ENCODE measurements around the gene ZNF287.
"Not testable (repeated sequence)": the region's sequence is repeated elsewhere in the genome, so short reads cannot be mapped to it uniquely, and the experiment has no call there.

The ZNF287 gene

DNA sequence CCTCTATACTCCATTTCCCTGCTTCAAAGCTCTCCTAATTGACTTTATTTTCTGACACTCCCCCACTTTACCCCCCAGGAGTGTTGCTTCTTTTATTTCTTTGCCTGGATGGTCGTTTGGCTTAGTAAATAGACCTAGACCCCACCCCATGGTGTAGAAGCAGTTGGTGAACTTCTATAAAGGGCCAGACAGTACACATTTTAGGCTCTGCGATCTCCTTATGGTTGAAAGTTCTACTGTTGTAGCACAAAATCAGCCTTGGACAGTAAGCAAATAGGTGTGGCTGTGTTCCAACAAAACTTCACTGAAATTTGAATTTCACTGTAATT is 31.9 kb downstream of the ZNF287 start:
- Histone ChIP-seq H3K4me1 (ENCODE audit: insufficient read depth, low read length) (no peaks in the 10 kb centered on the region), H3K9me3 (ENCODE audit: low read length) (no peaks in the 10 kb centered on the region), H3K36me3 (ENCODE audit: insufficient read depth, low read length) (no peaks in the 10 kb centered on the region), H2AFZ (ENCODE audit: low read depth, low read length) (no peak overlapping the region), H3K4me3 (ENCODE audit: low read length) (no peak overlapping the region), H3K27me3 (ENCODE audit: insufficient read depth, low read length) (no peaks in the 10 kb centered on the region)

GRCh38 chr17:16534236-16534635 is 34.8 kb downstream of the ZNF287 start:
- Histone ChIP-seq H3K4me1 (ENCODE audit: insufficient read depth, low read length) (no peaks in the 10 kb centered on the region), H3K4me3 (ENCODE audit: low read length) (no peak overlapping the region), H3K9me3 (ENCODE audit: low read length) (no peaks in the 10 kb centered on the region), H2AFZ (ENCODE audit: low read depth, low read length) (no peak overlapping the region), H3K27me3 (ENCODE audit: insufficient read depth, low read length) (no peaks in the 10 kb centered on the region), H3K36me3 (ENCODE audit: insufficient read depth, low read length) (no peaks in the 10 kb centered on the region)

DNA sequence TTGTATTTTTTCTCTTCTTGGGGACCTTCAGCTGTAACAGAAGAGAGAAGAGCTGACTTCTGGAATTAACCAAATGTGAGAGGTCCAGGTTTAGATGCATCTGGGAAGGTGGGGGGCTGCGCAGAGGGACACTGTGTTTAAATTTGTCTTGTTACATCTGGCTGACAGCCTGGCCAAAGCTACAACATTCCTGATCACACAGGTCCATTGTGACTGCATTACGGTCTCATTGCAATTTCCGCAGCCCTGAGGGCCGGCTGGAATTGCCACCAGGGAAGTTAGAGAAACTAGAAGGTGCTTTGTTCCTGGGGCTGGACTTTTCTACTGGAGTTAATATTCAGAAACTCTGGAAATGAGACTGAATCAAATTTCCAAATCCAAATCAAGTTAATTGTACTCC is 39.1 kb downstream of the ZNF287 start:
- no peak overlapping the region for H3K4me3 ChIP-seq (ENCODE audit: low read length)
- no peaks in the 10 kb centered on the region for H3K4me1 ChIP-seq (ENCODE audit: insufficient read depth, low read length)
- H3K36me3 ChIP-seq (ENCODE audit: insufficient read depth, low read length): no peaks in the 10 kb centered on the region
- H2AFZ ChIP-seq (ENCODE audit: low read depth, low read length): no peak overlapping the region
- H3K27me3 ChIP-seq (ENCODE audit: insufficient read depth, low read length): peaks cover 6% of the 10 kb centered on the region
- no peaks in the 10 kb centered on the region for H3K9me3 ChIP-seq (ENCODE audit: low read length)

DNA sequence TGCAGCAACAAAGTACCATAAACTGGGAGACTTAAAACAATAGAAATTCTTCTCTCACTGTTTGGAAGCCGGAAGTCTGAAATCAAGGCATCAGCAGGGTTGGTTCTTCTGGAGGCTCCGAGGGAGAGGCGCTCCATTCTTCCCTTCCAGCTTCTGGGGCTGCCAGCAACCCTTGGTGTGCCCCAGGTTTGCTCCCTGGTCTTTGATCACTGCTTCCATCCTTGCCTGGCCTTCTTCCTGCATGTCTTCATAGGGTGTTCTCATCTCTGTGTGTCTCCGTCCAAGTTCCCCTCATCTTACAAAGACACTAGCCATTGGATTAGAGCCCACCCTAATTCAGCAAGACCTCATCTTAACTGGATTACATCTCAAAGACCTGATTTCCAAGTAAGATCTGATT is 41.7 kb downstream of the ZNF287 start:
- Histone ChIP-seq H3K36me3 (ENCODE audit: insufficient read depth, low read length) (no peaks in the 10 kb centered on the region), H3K9me3 (ENCODE audit: low read length) (no peaks in the 10 kb centered on the region), H3K27me3 (ENCODE audit: insufficient read depth, low read length) (peaks cover 6% of the 10 kb centered on the region), H3K4me3 (ENCODE audit: low read length) (no peak overlapping the region), H2AFZ (ENCODE audit: low read depth, low read length) (no peak overlapping the region), H3K4me1 (ENCODE audit: insufficient read depth, low read length) (no peaks in the 10 kb centered on the region)

- not testable (repeated sequence) for H3K4me1 ChIP-seq (ENCODE audit: insufficient read depth, low read length); H2AFZ ChIP-seq (ENCODE audit: low read depth, low read length); H3K4me3 ChIP-seq (ENCODE audit: low read length); H3K27me3 ChIP-seq (ENCODE audit: insufficient read depth, low read length); H3K36me3 ChIP-seq (ENCODE audit: insufficient read depth, low read length); H3K9me3 ChIP-seq (ENCODE audit: low read length)
These were observed 43.4 kb downstream of the ZNF287 start for GRCh38 chr17:16525556-16525955.

DNA sequence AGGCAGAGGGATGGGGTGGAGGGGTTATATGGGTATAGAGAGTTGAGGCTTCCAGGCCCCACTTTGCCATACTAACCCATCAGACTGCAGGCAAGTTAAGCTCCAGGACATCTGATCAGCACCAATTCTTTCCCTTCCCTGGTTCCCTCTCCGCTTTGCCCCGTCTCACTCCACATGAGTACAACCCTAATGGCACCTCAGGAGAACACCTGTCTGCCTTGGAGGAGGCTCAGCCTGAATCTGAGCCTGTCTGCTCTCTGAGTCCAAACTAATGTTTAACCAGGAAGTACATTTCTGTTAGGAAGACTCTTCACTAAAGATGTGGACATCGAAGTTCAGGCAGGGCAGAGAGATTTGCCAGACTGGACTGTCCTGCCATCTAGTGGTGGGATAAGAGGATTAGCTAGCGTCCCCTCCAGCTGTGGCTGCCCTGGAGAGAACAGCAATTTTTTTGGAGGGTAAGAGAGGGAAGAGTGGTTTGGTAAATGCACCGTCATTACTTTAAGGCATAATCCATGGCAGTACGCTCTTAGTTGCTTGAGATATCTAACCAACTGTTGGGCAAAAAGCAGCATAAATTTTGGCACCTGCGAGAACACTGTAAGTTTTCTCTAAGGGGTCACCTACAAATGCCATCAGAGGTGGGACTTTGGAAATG is 47.8 kb downstream of the ZNF287 start:
- H3K4me3 ChIP-seq (ENCODE audit: low read length): no peak overlapping the region
- peaks cover 9% of the 10 kb centered on the region for H3K4me1 ChIP-seq (ENCODE audit: insufficient read depth, low read length)
- H3K27me3 ChIP-seq (ENCODE audit: insufficient read depth, low read length): no peaks in the 10 kb centered on the region
- H3K9me3 ChIP-seq (ENCODE audit: low read length): no peaks in the 10 kb centered on the region
- no peak overlapping the region for H2AFZ ChIP-seq (ENCODE audit: low read depth, low read length)
- no peaks in the 10 kb centered on the region for H3K36me3 ChIP-seq (ENCODE audit: insufficient read depth, low read length)

DNA sequence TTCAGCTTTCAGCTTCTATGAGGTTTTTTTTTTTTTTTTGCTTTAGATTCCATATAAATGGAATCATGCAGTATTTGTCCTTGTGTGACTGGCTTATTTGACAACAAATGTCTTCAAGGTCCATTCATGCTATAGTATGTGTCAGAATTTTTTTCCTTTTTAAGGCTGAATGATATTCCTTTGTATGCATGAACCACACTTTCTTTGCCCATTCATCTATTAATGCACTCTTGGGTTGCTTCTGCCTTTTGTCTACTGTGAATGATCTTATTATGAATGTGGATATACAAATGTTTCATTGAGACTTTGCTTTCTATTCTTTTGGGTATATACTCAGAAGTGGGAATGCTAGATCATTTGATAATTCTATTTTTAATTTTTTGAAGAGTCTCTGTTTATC is 50.0 kb downstream of the ZNF287 start:
- no peak overlapping the region for H3K4me3 ChIP-seq (ENCODE audit: low read length)
- no peak overlapping the region for H2AFZ ChIP-seq (ENCODE audit: low read depth, low read length)
- no peaks in the 10 kb centered on the region for H3K27me3 ChIP-seq (ENCODE audit: insufficient read depth, low read length)
- H3K4me1 ChIP-seq (ENCODE audit: insufficient read depth, low read length): peaks cover 9% of the 10 kb centered on the region
- H3K9me3 ChIP-seq (ENCODE audit: low read length): no peaks in the 10 kb centered on the region
- H3K36me3 ChIP-seq (ENCODE audit: insufficient read depth, low read length): no peaks in the 10 kb centered on the region

DNA sequence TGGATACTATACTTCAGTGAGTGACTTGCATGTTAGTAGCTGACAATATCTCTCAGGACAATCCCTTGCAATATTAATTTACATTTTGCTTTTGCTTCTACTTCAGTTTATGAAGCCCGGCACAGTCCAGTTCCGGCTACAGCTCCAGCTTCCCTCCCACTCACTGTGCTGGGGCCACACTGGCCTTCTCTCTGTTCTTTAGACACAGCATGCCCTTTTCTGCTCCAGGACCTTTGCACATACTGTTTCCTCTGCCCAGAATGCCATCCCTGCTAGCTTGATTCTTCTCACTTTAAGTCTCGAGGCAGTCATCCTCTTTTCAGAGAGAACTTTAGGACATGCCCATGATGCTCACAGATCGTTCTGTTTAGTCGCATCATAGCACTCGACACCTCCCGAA is 51.5 kb downstream of the ZNF287 start:
- Histone ChIP-seq H3K9me3 (ENCODE audit: low read length) (no peaks in the 10 kb centered on the region), H3K27me3 (ENCODE audit: insufficient read depth, low read length) (no peaks in the 10 kb centered on the region), H3K4me3 (ENCODE audit: low read length) (no peak overlapping the region), H2AFZ (ENCODE audit: low read depth, low read length) (no peak overlapping the region), H3K36me3 (ENCODE audit: insufficient read depth, low read length) (no peaks in the 10 kb centered on the region), H3K4me1 (ENCODE audit: insufficient read depth, low read length) (peaks cover 9% of the 10 kb centered on the region)

DNA sequence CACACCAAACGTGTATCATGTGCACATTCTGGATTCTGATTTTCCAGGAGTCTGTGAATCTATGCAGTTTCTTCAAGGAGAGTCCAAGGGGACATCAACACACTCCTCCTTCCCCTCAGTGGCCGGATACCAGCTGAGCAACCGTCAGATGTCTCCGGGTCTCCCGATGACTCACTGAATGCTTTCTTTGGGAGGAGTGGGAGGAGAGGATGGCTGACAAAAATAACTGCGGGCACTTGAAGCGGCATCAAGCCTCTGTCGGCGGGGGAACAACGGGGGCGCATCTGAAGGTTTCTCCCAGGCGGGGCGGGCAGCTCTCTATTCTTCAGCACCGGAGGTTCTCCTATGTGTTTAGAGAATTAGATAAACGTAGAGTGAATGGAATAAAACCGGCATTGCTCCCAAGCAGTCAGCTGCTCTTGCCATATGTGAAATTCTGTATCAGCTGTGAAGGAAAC is 52.4 kb downstream of the ZNF287 start:
- Histone ChIP-seq H3K4me1 (ENCODE audit: insufficient read depth, low read length) (peaks cover 12% of the 10 kb centered on the region), H3K9me3 (ENCODE audit: low read length) (no peaks in the 10 kb centered on the region), H3K27me3 (ENCODE audit: insufficient read depth, low read length) (no peaks in the 10 kb centered on the region), H3K36me3 (ENCODE audit: insufficient read depth, low read length) (no peaks in the 10 kb centered on the region), H2AFZ (ENCODE audit: low read depth, low read length) (peak overlapping the region; percentile 93), H3K4me3 (ENCODE audit: low read length) (peak overlapping the region; percentile 29)

DNA sequence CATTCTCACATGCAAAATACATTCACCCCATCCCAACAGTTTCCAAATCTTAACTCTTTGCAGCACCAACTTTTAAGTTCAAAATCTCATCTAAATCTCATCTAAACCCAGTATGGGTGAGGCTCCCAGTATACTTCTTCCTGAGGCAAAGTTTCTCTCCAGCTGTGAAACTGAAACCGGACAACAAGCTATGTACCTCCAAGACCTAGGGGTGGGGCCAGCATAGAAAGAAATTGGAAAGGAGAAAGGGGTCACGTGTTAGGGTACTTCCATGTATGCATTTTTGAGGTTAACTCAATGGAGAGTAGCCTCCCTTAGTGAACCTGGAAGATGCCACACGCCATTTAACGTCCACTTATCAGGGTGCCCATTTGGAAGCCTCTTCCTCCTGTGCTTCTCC is 53.1 kb downstream of the ZNF287 start:
- Histone ChIP-seq H3K4me3 (ENCODE audit: low read length) (no peak overlapping the region), H2AFZ (ENCODE audit: low read depth, low read length) (no peak overlapping the region), H3K4me1 (ENCODE audit: insufficient read depth, low read length) (peaks cover 12% of the 10 kb centered on the region), H3K27me3 (ENCODE audit: insufficient read depth, low read length) (no peaks in the 10 kb centered on the region), H3K36me3 (ENCODE audit: insufficient read depth, low read length) (no peaks in the 10 kb centered on the region), H3K9me3 (ENCODE audit: low read length) (no peaks in the 10 kb centered on the region)

DNA sequence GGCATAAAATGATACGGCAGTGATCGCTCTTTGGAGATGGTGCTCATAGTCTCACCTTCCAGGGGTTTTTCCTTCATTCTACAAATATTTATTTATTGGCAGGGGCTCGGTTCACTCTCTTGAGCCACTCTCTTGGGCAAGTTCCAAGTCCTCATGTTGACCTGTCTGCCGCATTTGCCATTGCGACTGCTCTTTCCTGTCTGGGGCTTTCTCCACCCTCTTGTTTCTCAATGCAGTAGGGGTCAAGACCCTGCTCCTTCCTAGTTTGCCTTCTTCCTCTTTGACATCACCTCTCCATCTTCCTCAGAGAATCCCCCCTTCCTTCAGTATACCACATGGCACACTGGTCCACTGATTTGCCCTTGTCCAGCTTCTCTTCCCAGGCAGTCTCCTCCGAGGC is 55.1 kb downstream of the ZNF287 start:
- no peak overlapping the region for H2AFZ ChIP-seq (ENCODE audit: low read depth, low read length)
- H3K36me3 ChIP-seq (ENCODE audit: insufficient read depth, low read length): no peaks in the 10 kb centered on the region
- H3K9me3 ChIP-seq (ENCODE audit: low read length): no peaks in the 10 kb centered on the region
- no peaks in the 10 kb centered on the region for H3K27me3 ChIP-seq (ENCODE audit: insufficient read depth, low read length)
- H3K4me3 ChIP-seq (ENCODE audit: low read length): no peak overlapping the region
- H3K4me1 ChIP-seq (ENCODE audit: insufficient read depth, low read length): peaks cover 12% of the 10 kb centered on the region

GRCh38 chr17:16512011-16512410 is 57.0 kb downstream of the ZNF287 start:
- Histone ChIP-seq H3K4me3 (ENCODE audit: low read length) (no peak overlapping the region), H3K4me1 (ENCODE audit: insufficient read depth, low read length) (peaks cover 10% of the 10 kb centered on the region)

GRCh38 chr17:16511593-16511992 is 57.4 kb downstream of the ZNF287 start:
- no peak overlapping the region for H3K4me3 ChIP-seq (ENCODE audit: low read length)
- peaks cover 6% of the 10 kb centered on the region for H3K4me1 ChIP-seq (ENCODE audit: insufficient read depth, low read length)
- no peak overlapping the region for H2AFZ ChIP-seq (ENCODE audit: low read depth, low read length)
- H3K36me3 ChIP-seq (ENCODE audit: insufficient read depth, low read length): no peaks in the 10 kb centered on the region
- no peaks in the 10 kb centered on the region for H3K9me3 ChIP-seq (ENCODE audit: low read length)
- no peaks in the 10 kb centered on the region for H3K27me3 ChIP-seq (ENCODE audit: insufficient read depth, low read length)

More at GRCh38 chr17:16512011-16512410, 57.0 kb downstream of the ZNF287 start:
- Histone ChIP-seq H3K9me3 (ENCODE audit: low read length) (no peaks in the 10 kb centered on the region), H3K36me3 (ENCODE audit: insufficient read depth, low read length) (no peaks in the 10 kb centered on the region), H3K27me3 (ENCODE audit: insufficient read depth, low read length) (no peaks in the 10 kb centered on the region), H2AFZ (ENCODE audit: low read depth, low read length) (no peak overlapping the region)

- H3K9me3 ChIP-seq (ENCODE audit: low read length): no peaks in the 10 kb centered on the region
- no peak overlapping the region for H2AFZ ChIP-seq (ENCODE audit: low read depth, low read length)
- H3K27me3 ChIP-seq (ENCODE audit: insufficient read depth, low read length): no peaks in the 10 kb centered on the region
- H3K4me3 ChIP-seq (ENCODE audit: low read length): no peak overlapping the region
- H3K36me3 ChIP-seq (ENCODE audit: insufficient read depth, low read length): no peaks in the 10 kb centered on the region
- H3K4me1 ChIP-seq (ENCODE audit: insufficient read depth, low read length): peaks cover 4% of the 10 kb centered on the region
These were observed 61.0 kb downstream of the ZNF287 start for GRCh38 chr17:16507918-16508533.

All from neuron (in vitro differentiated cells).